ENCODE data around the gene HIGD1B.

Gene HIGD1B

GRCh38 chr17:44878627-44879221 lies 31.0 kb downstream of the HIGD1B start:
- DNase-seq (ENCODE audit: low read depth), result peak; percentile 23

DNA sequence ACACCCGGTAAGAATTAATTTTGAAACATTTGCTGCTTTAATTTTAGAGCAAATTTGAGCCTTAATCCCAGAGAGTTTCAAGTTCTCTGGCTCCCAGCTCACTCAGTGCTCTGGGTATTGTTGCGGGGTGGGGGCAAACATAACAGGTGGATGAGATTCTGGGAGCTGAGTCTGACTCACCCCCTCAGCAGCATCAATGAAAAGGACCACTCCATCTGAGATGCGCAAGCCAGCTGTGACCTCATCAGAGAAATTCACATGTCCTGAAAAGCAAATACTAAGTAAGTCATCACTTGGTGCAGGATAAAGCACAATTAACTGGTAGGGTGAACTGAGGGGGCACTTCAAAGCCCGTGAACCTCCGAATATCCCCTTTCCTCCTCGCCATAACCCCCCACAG lies 31.7 kb downstream of the HIGD1B start:
- DNase-seq (ENCODE audit: low read depth), result no peak

GRCh38 chr17:44880062-44880461 lies 32.4 kb downstream of the HIGD1B start:
- DNase-seq (ENCODE audit: low read depth), result no peak

DNA sequence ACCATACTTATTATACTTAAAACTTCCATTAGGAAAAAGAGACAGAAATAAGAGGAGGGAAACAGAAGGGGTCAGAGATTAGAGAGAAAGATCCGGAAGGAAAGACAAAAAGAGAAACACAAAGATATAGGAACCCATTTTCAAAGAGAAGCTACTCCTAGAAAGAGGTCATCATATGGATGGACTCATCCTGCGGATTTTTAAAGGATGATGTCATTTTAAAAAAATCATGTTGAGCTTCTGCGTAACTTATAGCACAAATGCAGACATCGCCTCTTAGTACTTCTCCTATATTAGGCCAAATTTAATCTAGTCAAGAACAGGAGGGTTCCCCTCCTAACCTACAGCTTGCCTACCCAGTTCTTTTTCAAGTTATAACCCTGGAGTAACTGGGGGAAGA lies 33.5 kb downstream of the HIGD1B start:
- no peak for DNase-seq (ENCODE audit: low read depth)

- no peak for DNase-seq (ENCODE audit: low read depth)
These were observed 37.3 kb downstream of the HIGD1B start for GRCh38 chr17:44884941-44885340.

DNA sequence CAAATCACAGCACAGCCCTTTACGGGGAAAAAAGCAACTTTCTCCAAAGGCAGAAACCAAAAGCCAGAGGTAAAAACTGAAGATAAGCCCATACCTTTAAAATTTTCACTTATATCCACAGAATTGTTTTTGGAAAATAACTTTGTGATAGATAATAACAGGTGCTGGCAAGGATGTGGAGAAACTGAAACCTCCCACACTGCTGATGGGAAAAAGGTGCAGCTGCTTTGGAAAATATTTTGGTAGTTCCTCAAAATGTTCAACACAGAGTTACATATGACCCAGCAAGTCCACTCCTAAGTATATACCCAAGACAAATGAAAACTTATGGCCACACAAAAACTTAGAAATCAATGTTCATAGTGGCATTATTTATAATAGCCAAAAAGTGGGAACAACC lies 39.3 kb downstream of the HIGD1B start:
- DNase-seq (ENCODE audit: low read depth), result no peak

GRCh38 chr17:44887971-44888954 lies 40.6 kb downstream of the HIGD1B start:
- no peak for DNase-seq (ENCODE audit: low read depth)

DNA sequence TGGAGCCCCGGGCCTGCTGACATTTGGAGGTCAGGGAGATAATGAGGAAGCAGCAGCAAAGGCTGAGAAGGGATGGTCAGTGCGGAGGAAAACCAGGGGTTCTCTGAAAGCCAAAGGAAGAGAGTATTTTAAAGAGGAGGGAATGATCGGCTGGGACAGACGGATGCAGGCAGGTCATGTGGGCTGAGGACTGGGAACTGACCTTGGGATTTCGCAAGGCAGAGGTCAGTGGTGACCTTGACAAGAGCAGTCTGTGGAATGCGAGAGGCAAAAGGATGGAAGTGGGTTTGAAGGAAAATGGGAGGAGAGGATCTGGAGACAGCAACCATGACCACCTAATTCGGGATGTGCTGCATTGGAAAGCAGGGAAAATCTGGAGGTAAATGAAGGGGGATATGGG lies 41.3 kb downstream of the HIGD1B start:
- DNase-seq (ENCODE audit: low read depth), result no peak

DNA sequence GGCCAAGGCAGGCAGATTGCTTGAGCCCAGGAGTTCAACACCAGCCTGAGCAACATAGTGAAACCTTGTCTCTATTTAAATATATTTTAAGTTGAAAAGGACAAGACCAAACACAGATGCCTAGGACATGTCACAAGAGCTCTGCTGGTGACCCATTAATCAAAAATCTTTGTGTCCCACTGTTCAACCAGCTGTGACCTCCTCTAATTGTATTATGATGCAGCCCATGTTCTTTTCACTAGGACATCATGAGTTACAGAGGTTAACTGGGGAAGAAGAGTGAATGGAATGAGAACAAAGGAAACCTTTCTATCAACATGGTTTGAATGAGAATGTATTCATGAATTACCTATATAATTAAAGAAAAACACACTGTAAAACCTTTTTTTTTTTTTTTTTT lies 44.6 kb downstream of the HIGD1B start:
- no peak for DNase-seq (ENCODE audit: low read depth)

GRCh38 chr17:44894642-44895041 lies 47.0 kb downstream of the HIGD1B start:
- no peak for DNase-seq (ENCODE audit: low read depth)

DNA sequence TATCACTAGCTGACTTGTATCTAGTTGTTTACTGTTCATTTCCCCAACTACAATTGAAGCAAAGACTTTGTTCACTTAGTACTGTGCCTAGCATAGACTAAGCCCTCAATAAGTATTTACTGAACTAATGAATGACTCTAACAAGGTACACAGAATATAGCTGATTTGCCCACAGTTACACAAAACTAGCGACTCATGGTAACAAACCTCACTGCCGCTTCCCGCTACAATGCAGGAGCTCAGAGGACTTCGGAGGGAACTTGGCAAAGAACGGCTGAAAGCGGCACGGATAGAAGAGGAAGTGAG lies 51.0 kb downstream of the HIGD1B start:
- DNase-seq (ENCODE audit: low read depth), result no peak

- peak; percentile 81 for DNase-seq (ENCODE audit: low read depth)
These were observed 51.5 kb downstream of the HIGD1B start, which contains the start of gene EFTUD2 for GRCh38 chr17:44899074-44899782. Gene EFTUD2, minus strand, starts transcription at chr17:44899445. Its CDS starts 4,924 bp downstream, at chr17:44894521.
